Stimulated activated CD8-positive, alpha-beta memory T cell treated with anti-CD3 and anti-CD28 coated beads, Interleukin-12 subunit alpha, Interleukin-12 subunit beta, amount 100 ng/mL, for 4 hours (primary cell): ENCODE results near the gene PTPRG.
"Not testable (repeated sequence)": the region's sequence is repeated elsewhere in the genome, so short reads cannot be mapped to it uniquely, and the experiment has no call there.

Experiments used
- DNase-seq: peaks from one replicate; pipeline ENCODE4 v3.0.0-alpha.2; 2020; ENCODE audit warnings: low read depth

The PTPRG gene

GRCh38 chr3:62011666-62012065 is 450.3 kb downstream of the PTPRG start:
- no peak for DNase-seq

GRCh38 chr3:62013951-62014350 is 452.6 kb downstream of the PTPRG start:
- no peak for DNase-seq

GRCh38 chr3:62015111-62015510 is 453.7 kb downstream of the PTPRG start:
- DNase-seq: no peak

- no peak for DNase-seq
Observed at GRCh38 chr3:62019906-62020305, 458.5 kb downstream of the PTPRG start.

GRCh38 chr3:62020706-62021105 is 459.3 kb downstream of the PTPRG start:
- no peak for DNase-seq

- DNase-seq: no peak
Observed at GRCh38 chr3:62022312-62022711, 460.9 kb downstream of the PTPRG start.

- DNase-seq: no peak
Observed at GRCh38 chr3:62024882-62025281, 463.5 kb downstream of the PTPRG start.

GRCh38 chr3:62025913-62026312 is 464.5 kb downstream of the PTPRG start:
- DNase-seq: no peak

- no peak for DNase-seq
Observed at GRCh38 chr3:62027241-62027640, 465.9 kb downstream of the PTPRG start.

GRCh38 chr3:62027796-62028195 is 466.4 kb downstream of the PTPRG start:
- no peak for DNase-seq

- DNase-seq: no peak
Observed at GRCh38 chr3:62028236-62028635, 466.9 kb downstream of the PTPRG start.

- DNase-seq: no peak
Observed at GRCh38 chr3:62032738-62033137, 471.4 kb downstream of the PTPRG start.

- DNase-seq: no peak
Observed at GRCh38 chr3:62035402-62036057, 474.2 kb downstream of the PTPRG start.

GRCh38 chr3:62036726-62037125 is 475.4 kb downstream of the PTPRG start:
- no peak for DNase-seq

- not testable (repeated sequence) for DNase-seq
Observed at GRCh38 chr3:62038798-62039197, 477.4 kb downstream of the PTPRG start.

GRCh38 chr3:62039586-62039985 is 478.2 kb downstream of the PTPRG start:
- no peak for DNase-seq

GRCh38 chr3:62041681-62042080 is 480.3 kb downstream of the PTPRG start:
- DNase-seq: no peak

- DNase-seq: no peak
Observed at GRCh38 chr3:62044874-62045411, 483.6 kb downstream of the PTPRG start.

GRCh38 chr3:62046326-62046725 is 485.0 kb downstream of the PTPRG start:
- no peak for DNase-seq

GRCh38 chr3:62048577-62048976 is 487.2 kb downstream of the PTPRG start:
- DNase-seq: no peak

- DNase-seq: no peak
Observed at GRCh38 chr3:62049033-62049432, 487.7 kb downstream of the PTPRG start.

- no peak for DNase-seq
Observed at GRCh38 chr3:62051506-62051905, 490.1 kb downstream of the PTPRG start.

GRCh38 chr3:62052331-62052730 is 491.0 kb downstream of the PTPRG start:
- no peak for DNase-seq

- DNase-seq: no peak
Observed at GRCh38 chr3:62056658-62057057, 495.3 kb downstream of the PTPRG start.
